ENCODE results near the gene PMM1.

DNA sequence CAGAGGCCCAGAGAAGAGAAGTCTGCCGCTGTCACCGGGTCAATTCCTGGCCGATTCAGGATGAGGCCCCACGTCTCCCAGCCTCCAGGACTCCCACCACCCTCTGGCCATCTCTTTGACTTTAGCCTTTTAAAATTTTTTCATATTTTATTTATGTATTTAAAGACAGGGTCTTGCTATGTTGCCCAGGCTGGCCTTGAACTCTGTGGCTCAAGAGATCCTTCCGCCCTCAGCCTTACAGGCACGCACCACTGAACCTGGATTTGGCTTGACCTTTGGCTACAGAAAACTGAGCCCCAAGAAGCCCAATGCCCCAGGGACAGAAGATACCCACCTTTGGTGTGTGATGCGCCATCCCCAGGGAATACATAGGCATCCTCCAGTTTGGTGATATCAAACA is 49.3 kb downstream of the PMM1 start:
- TF ChIP-seq, protein P1, sequence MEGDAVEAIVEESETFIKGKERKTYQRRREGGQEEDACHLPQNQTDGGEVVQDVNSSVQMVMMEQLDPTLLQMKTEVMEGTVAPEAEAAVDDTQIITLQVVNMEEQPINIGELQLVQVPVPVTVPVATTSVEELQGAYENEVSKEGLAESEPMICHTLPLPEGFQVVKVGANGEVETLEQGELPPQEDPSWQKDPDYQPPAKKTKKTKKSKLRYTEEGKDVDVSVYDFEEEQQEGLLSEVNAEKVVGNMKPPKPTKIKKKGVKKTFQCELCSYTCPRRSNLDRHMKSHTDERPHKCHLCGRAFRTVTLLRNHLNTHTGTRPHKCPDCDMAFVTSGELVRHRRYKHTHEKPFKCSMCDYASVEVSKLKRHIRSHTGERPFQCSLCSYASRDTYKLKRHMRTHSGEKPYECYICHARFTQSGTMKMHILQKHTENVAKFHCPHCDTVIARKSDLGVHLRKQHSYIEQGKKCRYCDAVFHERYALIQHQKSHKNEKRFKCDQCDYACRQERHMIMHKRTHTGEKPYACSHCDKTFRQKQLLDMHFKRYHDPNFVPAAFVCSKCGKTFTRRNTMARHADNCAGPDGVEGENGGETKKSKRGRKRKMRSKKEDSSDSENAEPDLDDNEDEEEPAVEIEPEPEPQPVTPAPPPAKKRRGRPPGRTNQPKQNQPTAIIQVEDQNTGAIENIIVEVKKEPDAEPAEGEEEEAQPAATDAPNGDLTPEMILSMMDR (IDR thresholded peaks at IDR 0.05; ENCODE audit: insufficient read depth, low read length, poor library complexity, severe bottlenecking), result no peak
- no peak for TF ChIP-seq EZH2phosphoT487 (conservative IDR thresholded peaks at IDR 0.05; ENCODE audit: low read length)

Measured in SU-DHL-6 (cell line).